Muscle of leg (tissue), 11 donors: Measurements from ENCODE around the gene BBIP1. TPM values are rescaled to one million over a fixed set of nuclear protein-coding genes. Genes with fewer than 3 reads are reported as not detected.
A peak's percentile ranks its signal among the peaks of the same experiment; 100 is the strongest.

Experiments used
- DNase-seq: peaks from one replicate; pipeline ENCODE4 v3.0.0; 2013
- H3K27ac ChIP-seq: one replicate; pipeline ENCODE4 v1.5.1; 2013; ENCODE audit warnings: mild to moderate bottlenecking, low read length, control low read depth
- H3K27me3 ChIP-seq: one replicate; pipeline ENCODE4 v1.6.1; 2013; ENCODE audit warnings: low read length; ENCODE audit not compliant: control insufficient read depth, insufficient read depth
- H3K36me3 ChIP-seq: one replicate; pipeline ENCODE4 v1.6.1; 2013; ENCODE audit warnings: low read length; ENCODE audit not compliant: control insufficient read depth, insufficient read depth
- H3K4me1 ChIP-seq: one replicate; pipeline ENCODE4 v1.6.1; 2013; ENCODE audit warnings: low read length; ENCODE audit not compliant: control insufficient read depth, insufficient read depth
- H3K4me3 ChIP-seq: one replicate; pipeline ENCODE4 v1.5.1; 2013; ENCODE audit warnings: low read length, control low read depth
- H3K9me3 ChIP-seq: replicated peaks from 2 replicates; pipeline ENCODE4 v1.6.1; 2013; ENCODE audit warnings: low read depth, low read length; ENCODE audit not compliant: control insufficient read depth
- whole genome bisulfite sequencing: methylation state at CpG from one replicate; pipeline ENCODE4 v1.1.5; 2013; ENCODE audit warnings: missing lambda C conversion rate; ENCODE audit not compliant: insufficient coverage; 5-methylcytosine and 5-hydroxymethylcytosine counted together
- polyA plus RNA-seq, 8 donors: library from polyadenylated mRNA; unstranded; fragments of 120-200 nt; gene quantifications; one replicate each; pipeline versions ENCODE4 v1.2.1 to v1.2.3, GENCODE V29; 2013; ENCODE audit warnings: inconsistent platforms in 1 of 8, low replicate concordance in 1 of 8; ENCODE audit not compliant: insufficient read length in 8 of 8, insufficient read depth in 1 of 8
- total RNA-seq: library from RNA; stranded (reverse); fragments of 120-200 nt; gene quantifications from one replicate; pipeline ENCODE4 v1.2.4, GENCODE V29; 2013

The BBIP1 gene
- total and polyA plus RNA-seq, 9 donors, result 22.5 to 29.9 (median 27.4) TPM

DNA sequence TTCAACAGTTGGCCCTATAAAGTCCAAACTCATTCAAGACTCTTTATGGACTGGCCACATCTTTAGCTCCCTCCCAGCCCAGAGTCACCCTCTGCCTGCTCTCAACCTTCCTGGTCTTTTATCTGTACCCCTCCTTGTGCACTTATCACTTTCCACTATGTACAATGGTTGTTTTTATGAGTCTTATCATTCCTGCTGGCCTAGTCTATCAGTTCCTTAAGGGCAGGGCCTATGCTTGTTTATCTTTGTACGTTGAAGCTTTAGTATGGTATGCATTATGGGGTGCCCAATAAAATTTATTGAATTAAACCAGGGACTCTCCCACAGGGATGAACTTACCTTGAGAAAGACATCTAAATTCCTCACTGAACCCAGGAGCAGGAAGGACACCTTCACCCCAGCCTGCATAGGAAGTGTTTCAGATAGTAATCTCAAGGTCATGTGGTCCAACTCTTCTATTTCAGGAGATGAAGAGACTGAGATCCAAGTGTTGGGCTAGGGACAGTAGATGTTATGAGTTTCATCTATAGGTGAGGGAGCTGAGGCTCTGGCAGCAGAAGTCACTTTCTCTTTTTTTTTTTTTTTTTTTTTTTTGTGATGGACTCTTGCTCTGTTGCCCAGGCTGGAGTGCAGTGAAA lies 60.6 kb downstream of the BBIP1 start:
- Histone ChIP-seq H3K27me3 (no peaks in the 10 kb centered on the region), H3K4me1 (peaks cover 47% of the 10 kb centered on the region), H3K27ac (peak overlapping the region; percentile 39), H3K36me3 (no peaks in the 10 kb centered on the region), H3K9me3 (no peaks in the 10 kb centered on the region), H3K4me3 (no peak overlapping the region)
- no CpG with 5 or more reads among the region's 1 CpG for WGBS
- DNase-seq, result no peak

DNA sequence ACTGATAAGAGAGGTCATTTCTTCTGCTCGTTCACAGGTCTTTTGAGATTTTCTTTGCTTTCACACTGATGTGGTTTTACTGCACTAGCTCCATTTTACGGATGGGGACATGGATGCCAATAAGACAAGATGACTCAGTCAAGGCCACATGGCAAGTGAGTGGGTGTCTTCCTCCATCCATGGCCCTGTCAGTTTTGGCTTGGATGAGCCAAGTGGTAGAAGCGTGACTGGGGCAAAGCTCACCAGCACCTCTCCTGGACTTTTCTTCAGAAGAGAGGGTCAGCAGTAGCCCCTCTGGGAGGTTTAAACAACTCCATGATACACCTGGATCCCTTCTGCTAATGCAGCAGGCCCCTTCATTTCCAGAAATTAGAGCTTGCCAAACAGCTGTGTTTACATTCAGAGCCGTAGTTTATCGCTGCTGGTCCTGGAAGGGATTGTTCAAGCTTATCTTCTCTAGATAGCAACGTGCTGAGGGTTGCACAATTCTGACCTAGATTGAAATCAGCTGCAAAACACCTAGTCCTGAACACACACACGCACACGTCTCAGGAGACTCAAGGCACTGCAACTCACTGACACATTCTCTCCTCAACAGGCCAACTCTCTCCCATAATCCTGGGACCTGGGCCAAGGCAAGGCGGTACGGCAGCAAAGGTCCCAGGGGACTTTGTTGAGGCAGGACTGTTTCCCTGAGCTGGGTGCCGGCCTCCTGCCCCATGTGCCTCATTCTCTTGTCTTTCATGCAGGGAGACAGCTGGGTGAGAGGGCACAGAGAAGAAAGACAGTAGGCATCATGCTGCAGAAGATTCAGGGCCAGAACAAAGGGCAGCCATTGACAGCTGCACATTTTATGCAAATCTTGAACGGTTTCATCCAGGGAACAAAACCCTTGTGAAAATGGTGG lies 61.5 kb downstream of the BBIP1 start:
- WGBS, result 36% methylated on average over 10 of the region's 12 CpGs
- DNase-seq, result peak; percentile 73
- H3K9me3 ChIP-seq, result no peaks in the 10 kb centered on the region
- no peaks in the 10 kb centered on the region for H3K36me3 ChIP-seq
- H3K4me3 ChIP-seq, result no peak overlapping the region
- H3K4me1 ChIP-seq, result peaks cover 44% of the 10 kb centered on the region
- H3K27ac ChIP-seq, result peak overlapping the region; percentile 56
- no peaks in the 10 kb centered on the region for H3K27me3 ChIP-seq

DNA sequence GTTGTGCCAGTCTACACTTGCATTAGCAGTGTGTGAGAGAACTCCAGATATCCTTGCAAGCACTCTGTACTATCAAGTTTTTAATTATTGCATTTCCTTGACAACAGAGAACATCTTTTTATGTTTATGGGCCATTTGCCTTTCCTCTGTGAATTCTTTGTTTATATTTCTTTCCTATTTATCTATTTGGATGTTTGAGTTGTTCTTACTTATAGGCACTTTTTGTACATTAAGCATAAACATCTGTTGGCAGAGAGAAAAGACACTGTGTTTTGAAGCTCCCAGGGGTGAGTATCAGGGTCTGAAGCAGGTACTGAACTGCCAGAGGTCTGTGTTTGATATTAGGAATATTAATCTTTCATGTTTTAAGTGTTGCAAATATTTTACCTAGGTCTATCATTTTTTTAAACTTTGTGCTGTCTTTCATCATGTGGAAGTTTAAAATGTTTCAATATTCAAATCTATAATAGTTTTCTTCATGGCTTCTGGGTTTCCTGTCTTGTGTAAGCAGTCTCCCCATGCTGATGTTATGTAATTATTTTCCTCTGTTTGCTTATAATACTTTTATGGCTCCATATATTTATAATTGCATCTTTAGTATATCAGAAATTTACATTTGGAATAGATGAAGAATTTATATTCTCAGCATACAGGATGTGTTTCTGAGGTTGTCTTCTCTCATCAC lies 64.9 kb downstream of the BBIP1 start:
- DNase-seq, result peak; percentile 37
- H3K36me3 ChIP-seq, result no peaks in the 10 kb centered on the region
- no peak overlapping the region for H3K27ac ChIP-seq
- H3K9me3 ChIP-seq, result no peaks in the 10 kb centered on the region
- H3K4me3 ChIP-seq, result no peak overlapping the region
- peaks cover 24% of the 10 kb centered on the region for H3K4me1 ChIP-seq
- no peaks in the 10 kb centered on the region for H3K27me3 ChIP-seq

DNA sequence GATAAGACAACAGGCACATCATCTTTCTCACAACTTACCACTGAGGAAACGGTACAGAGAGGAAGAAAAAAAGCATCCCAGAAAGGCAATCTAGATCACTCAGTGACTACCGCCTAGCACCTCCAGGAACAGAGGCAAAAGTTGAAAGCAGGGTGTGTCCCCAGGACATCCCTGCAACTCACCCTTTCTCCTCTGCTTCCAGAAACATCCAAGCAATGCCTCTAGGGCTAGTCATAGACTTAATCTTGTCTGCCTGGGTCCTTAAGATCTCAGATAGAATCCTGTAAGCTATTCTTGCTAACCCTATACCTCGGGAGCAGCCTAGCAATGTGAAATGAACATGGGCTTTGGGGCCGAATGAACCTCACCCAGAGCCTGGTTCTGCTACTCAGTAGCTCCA lies 66.0 kb downstream of the BBIP1 start:
- no peaks in the 10 kb centered on the region for H3K36me3 ChIP-seq
- H3K9me3 ChIP-seq, result no peaks in the 10 kb centered on the region
- no peak overlapping the region for H3K27ac ChIP-seq
- H3K4me3 ChIP-seq, result no peak overlapping the region
- no peak for DNase-seq
- no peaks in the 10 kb centered on the region for H3K27me3 ChIP-seq
- peaks cover 13% of the 10 kb centered on the region for H3K4me1 ChIP-seq
- 82% methylated on average over 3 of the region's 4 CpGs for WGBS

DNA sequence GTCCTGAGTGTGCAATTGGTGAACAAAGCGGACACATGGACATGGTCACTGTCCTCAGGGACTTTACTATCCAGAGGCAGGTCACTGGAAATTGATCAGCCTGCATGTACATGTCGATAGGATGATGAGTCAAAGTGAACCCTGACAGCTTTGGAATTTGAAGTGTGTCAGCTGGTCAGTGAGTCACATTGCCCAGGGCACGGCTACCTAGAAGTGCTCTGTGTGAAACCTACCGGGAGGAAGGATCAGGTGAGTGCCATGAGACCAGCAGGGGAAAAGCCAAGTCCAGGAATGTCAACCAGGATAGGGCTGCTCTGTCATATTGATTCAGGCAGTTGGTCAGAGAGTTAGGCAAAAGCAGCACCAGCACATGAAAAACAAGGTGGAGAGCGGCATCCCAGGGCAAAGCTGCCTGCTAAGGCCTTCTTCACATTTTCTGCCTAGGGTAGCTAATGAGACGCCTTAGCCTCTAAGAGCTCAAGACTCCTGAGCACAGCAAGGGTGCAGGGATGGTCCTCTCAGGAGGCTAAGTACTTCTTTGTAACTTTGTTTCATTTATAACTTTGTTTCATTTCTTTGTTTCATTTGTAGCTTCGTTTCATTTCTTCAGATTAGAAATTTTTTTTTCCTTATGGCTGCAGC lies 66.6 kb downstream of the BBIP1 start:
- no peak for DNase-seq
- no peaks in the 10 kb centered on the region for H3K36me3 ChIP-seq
- H3K27me3 ChIP-seq, result no peaks in the 10 kb centered on the region
- no peak overlapping the region for H3K27ac ChIP-seq
- peaks cover 10% of the 10 kb centered on the region for H3K4me1 ChIP-seq
- WGBS, result 88% methylated on average over 4 of the region's 7 CpGs
- H3K4me3 ChIP-seq, result no peak overlapping the region
- H3K9me3 ChIP-seq, result no peaks in the 10 kb centered on the region

DNA sequence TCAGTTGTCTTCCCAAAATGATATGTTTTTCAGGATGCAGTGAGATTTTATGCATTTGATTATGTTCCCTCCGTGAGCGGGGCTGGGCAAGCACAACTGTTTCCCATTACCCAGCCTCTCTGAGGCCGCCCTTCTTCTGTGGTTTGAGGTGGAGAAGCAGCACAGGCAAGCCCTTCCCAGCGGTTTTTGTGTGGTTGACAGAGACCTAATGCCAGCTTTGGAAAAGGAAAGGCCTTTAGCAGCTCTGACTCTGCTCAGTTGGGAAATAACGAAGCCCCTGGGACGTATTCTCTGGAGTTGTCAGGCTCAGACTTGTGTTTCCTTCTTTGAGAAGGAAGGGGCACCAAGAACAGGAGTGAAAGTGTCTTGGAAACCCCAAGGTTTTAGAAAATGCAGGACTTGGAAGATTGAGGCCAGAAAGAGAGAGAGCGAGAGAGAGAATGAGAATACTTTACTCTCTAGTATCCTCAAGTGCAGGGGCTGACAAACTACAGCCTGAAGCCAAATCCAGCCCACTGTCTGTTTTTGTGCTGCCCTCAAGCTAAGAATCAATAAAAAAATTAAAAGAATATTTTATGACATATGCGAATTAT lies 67.9 kb downstream of the BBIP1 start:
- no peaks in the 10 kb centered on the region for H3K27me3 ChIP-seq
- H3K4me1 ChIP-seq, result peaks cover 19% of the 10 kb centered on the region
- WGBS, result 30% methylated on average over 3 of the region's 8 CpGs
- no peaks in the 10 kb centered on the region for H3K36me3 ChIP-seq
- no peak overlapping the region for H3K27ac ChIP-seq
- H3K4me3 ChIP-seq, result no peak overlapping the region
- H3K9me3 ChIP-seq, result no peaks in the 10 kb centered on the region
- DNase-seq, result peak; percentile 53

DNA sequence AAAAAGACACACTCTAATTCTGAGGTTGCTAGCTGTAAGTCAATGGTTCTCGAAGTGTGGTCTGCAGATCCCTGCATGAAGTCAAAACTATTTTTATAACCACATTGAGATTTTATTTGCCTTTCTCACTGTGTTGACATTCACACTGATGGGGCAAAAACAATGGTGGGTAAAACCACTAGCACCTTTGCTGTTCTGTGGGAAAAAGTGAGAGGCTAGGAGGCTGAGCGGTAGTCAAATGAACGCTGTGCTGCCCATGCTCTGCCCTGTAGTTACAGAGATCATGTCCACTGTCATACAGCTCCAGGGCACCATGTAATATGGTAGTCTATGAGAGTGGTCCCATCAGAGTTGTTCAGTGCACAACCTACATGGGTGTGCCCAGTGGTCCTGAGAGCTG lies 68.9 kb downstream of the BBIP1 start:
- Histone ChIP-seq H3K9me3 (no peaks in the 10 kb centered on the region), H3K4me3 (no peak overlapping the region), H3K4me1 (peaks cover 26% of the 10 kb centered on the region), H3K27ac (no peak overlapping the region), H3K36me3 (no peaks in the 10 kb centered on the region), H3K27me3 (no peaks in the 10 kb centered on the region)
- DNase-seq, result no peak
- 100% methylated on average over 2 of the region's 3 CpGs for WGBS

Other genes starting within 250 kb of the BBIP1 start
- 55.1 TPM for gene PDCD4, start 47.3 kb downstream of the BBIP1 start, total RNA-seq
- 100 to 1,000 TPM; 115 to 214 (median 167) TPM for gene PDCD4, start 47.3 kb downstream of the BBIP1 start, polyA plus RNA-seq
- 32.0 TPM for gene SHOC2, start 424 bp upstream of the BBIP1 start, total RNA-seq
- 10 to 100 TPM; 23.6 to 31.2 (median 28.1) TPM for gene SHOC2, start 424 bp upstream of the BBIP1 start, polyA plus RNA-seq
- 2.3 TPM for gene ADRA2A, start 157.8 kb upstream of the BBIP1 start, total RNA-seq
- gene ADRA2A, start 157.8 kb upstream of the BBIP1 start, polyA plus RNA-seq, result 1 to 10 TPM; 2.1 to 4.1 (median 3.1) TPM